Subcutaneous abdominal adipose tissue (tissue), 5 donors: ENCODE results near the gene NFKBIL1.

Experiments used
- H3K27ac ChIP-seq: one replicate; pipeline ENCODE4 v1.7.0; 2013; ENCODE audit warnings: low read depth, mild to moderate bottlenecking, inconsistent platforms, low read length, moderate library complexity
- H3K27me3 ChIP-seq, 5 donors: one replicate each; pipeline ENCODE4 v1.7.0; 2013; ENCODE audit warnings: low read length in 5 of 5, inconsistent platforms in 1 of 5; ENCODE audit not compliant: control insufficient read depth in 5 of 5, insufficient read depth in 4 of 5
- H3K36me3 ChIP-seq, 5 donors: one replicate each; pipeline ENCODE4 v1.7.0; 2013; ENCODE audit warnings: low read length in 5 of 5; ENCODE audit not compliant: control insufficient read depth in 5 of 5, insufficient read depth in 5 of 5
- H3K4me1 ChIP-seq, 5 donors: one replicate each; pipeline ENCODE4 v1.7.0; 2013; ENCODE audit warnings: low read length in 5 of 5, mild to moderate bottlenecking in 3 of 5, moderate library complexity in 1 of 5; ENCODE audit not compliant: control insufficient read depth in 5 of 5, insufficient read depth in 5 of 5
- H3K4me3 ChIP-seq, 5 donors: one replicate each; pipeline ENCODE4 v1.7.0; 2013; ENCODE audit warnings: low read length in 5 of 5, low read depth in 1 of 5
- H3K9ac ChIP-seq, 5 donors: one replicate each; pipeline ENCODE4 v1.7.0; 2013; ENCODE audit warnings: low read length in 5 of 5, mild to moderate bottlenecking in 4 of 5, moderate library complexity in 3 of 5
- H3K9me3 ChIP-seq, 5 donors: one replicate each; pipeline ENCODE4 v1.7.0; 2013; ENCODE audit warnings: low read length in 5 of 5; ENCODE audit not compliant: control insufficient read depth in 5 of 5
- donor health status: healthy.
- donor health status: healthy.
- donor health status: healthy.
- donor health status: healthy.
- donor health status: healthy.

Gene NFKBIL1

GRCh38 chr6:31574106-31575061, 27.0 kb downstream of the NFKBIL1 start:
- H3K9me3 ChIP-seq, result no peaks in the 10 kb centered on the region
- H3K4me3 ChIP-seq, result no peak overlapping the region
- no peak overlapping the region for H3K9ac ChIP-seq
- peaks cover 0 to 4% (median 0%) of the 10 kb centered on the region in 5 donors for H3K27me3 ChIP-seq
- H3K27ac ChIP-seq, result peak overlapping the region; percentile 10
- H3K36me3 ChIP-seq, result peaks cover 0 to 4% (median 0%) of the 10 kb centered on the region in 5 donors
- H3K4me1 ChIP-seq, result peaks cover 0 to 26% (median 9%) of the 10 kb centered on the region in 5 donors

- H3K27ac ChIP-seq, result peak within 1 kb of the TSS; percentile 10
These were observed 28.0 kb downstream of the NFKBIL1 start, which contains the start of gene TNF for GRCh38 chr6:31575335-31575901. Gene TNF, plus strand, starts transcription at chr6:31575565. Its CDS starts 177 bp downstream, at chr6:31575742.

GRCh38 chr6:31575952-31576685, 28.7 kb downstream of the NFKBIL1 start:
- H3K9me3 ChIP-seq, result no peaks in the 10 kb centered on the region
- H3K27me3 ChIP-seq, result peaks cover 0 to 4% (median 0%) of the 10 kb centered on the region in 5 donors
- peak overlapping the region in 2 of 5 donors; percentile 42 to 68 for H3K9ac ChIP-seq
- peaks cover 0 to 35% (median 17%) of the 10 kb centered on the region in 5 donors for H3K4me1 ChIP-seq
- peaks cover 0 to 4% (median 0%) of the 10 kb centered on the region in 5 donors for H3K36me3 ChIP-seq
- H3K27ac ChIP-seq, result no peak overlapping the region
- H3K4me3 ChIP-seq, result peak overlapping the region; percentile 33 to 62 (median 56)

More at GRCh38 chr6:31575335-31575901, 28.0 kb downstream of the NFKBIL1 start, which contains the start of gene TNF:
- Histone ChIP-seq H3K9me3 (no peaks in the 10 kb centered on the region), H3K36me3 (peaks cover 0 to 4% (median 0%) of the 10 kb centered on the region in 5 donors), H3K4me3 (peak within 1 kb of the TSS; percentile 33 to 62 (median 56)), H3K4me1 (peaks cover 0 to 28% (median 12%) of the 10 kb centered on the region in 5 donors), H3K27me3 (peaks cover 0 to 4% (median 0%) of the 10 kb centered on the region in 5 donors), H3K9ac (peak within 1 kb of the TSS; percentile 26 to 68 (median 49))

GRCh38 chr6:31576897-31577578, 29.6 kb downstream of the NFKBIL1 start:
- Histone ChIP-seq H3K36me3 (peaks cover 0 to 4% (median 0%) of the 10 kb centered on the region in 5 donors), H3K27ac (no peak overlapping the region), H3K4me3 (peak overlapping the region in 3 of 5 donors; percentile 2 to 56 (median 5)), H3K4me1 (peaks cover 2 to 44% (median 26%) of the 10 kb centered on the region in 5 donors), H3K27me3 (peaks cover 0 to 4% (median 0%) of the 10 kb centered on the region in 5 donors), H3K9ac (no peak overlapping the region), H3K9me3 (no peaks in the 10 kb centered on the region)

- H3K27ac ChIP-seq, result no peak overlapping the region
These were observed 30.2 kb downstream of the NFKBIL1 start for GRCh38 chr6:31577579-31577966.

GRCh38 chr6:31578184-31579118, 31.0 kb downstream of the NFKBIL1 start:
- Histone ChIP-seq H3K4me1 (peaks cover 5 to 54% (median 30%) of the 10 kb centered on the region in 5 donors), H3K27me3 (peaks cover 0 to 4% (median 0%) of the 10 kb centered on the region in 5 donors), H3K9ac (no peak overlapping the region), H3K9me3 (no peaks in the 10 kb centered on the region), H3K4me3 (no peak overlapping the region), H3K27ac (no peak overlapping the region), H3K36me3 (peaks cover 0 to 4% (median 0%) of the 10 kb centered on the region in 5 donors)

More at GRCh38 chr6:31577579-31577966, 30.2 kb downstream of the NFKBIL1 start:
- peaks cover 0 to 4% (median under 1%) of the 10 kb centered on the region in 5 donors for H3K27me3 ChIP-seq
- no peak overlapping the region for H3K9ac ChIP-seq
- H3K4me1 ChIP-seq, result peaks cover 4 to 50% (median 30%) of the 10 kb centered on the region in 5 donors
- H3K36me3 ChIP-seq, result peaks cover 0 to 4% (median 0%) of the 10 kb centered on the region in 5 donors
- H3K4me3 ChIP-seq, result no peak overlapping the region
- no peaks in the 10 kb centered on the region for H3K9me3 ChIP-seq

GRCh38 chr6:31579119-31579505, 31.7 kb downstream of the NFKBIL1 start:
- no peak overlapping the region for H3K9ac ChIP-seq
- H3K4me1 ChIP-seq, result peaks cover 5 to 54% (median 30%) of the 10 kb centered on the region in 5 donors
- no peaks in the 10 kb centered on the region for H3K9me3 ChIP-seq
- peaks cover 0 to 4% (median 0%) of the 10 kb centered on the region in 5 donors for H3K27me3 ChIP-seq
- peaks cover 0 to 4% (median 0%) of the 10 kb centered on the region in 5 donors for H3K36me3 ChIP-seq
- H3K4me3 ChIP-seq, result no peak overlapping the region
- no peak overlapping the region for H3K27ac ChIP-seq

- H3K36me3 ChIP-seq, result peaks cover 0 to 4% (median 0%) of the 10 kb centered on the region in 5 donors
- H3K4me1 ChIP-seq, result peaks cover 5 to 54% (median 30%) of the 10 kb centered on the region in 5 donors
- peak overlapping the region in 2 of 5 donors; percentile 23 to 94 for H3K9ac ChIP-seq
- H3K27ac ChIP-seq, result no peak overlapping the region
- H3K27me3 ChIP-seq, result peaks cover 0 to 4% (median 0%) of the 10 kb centered on the region in 5 donors
- H3K4me3 ChIP-seq, result peak overlapping the region in 1 of 5 donors; percentile 92
- no peaks in the 10 kb centered on the region for H3K9me3 ChIP-seq
These were observed 32.4 kb downstream of the NFKBIL1 start for GRCh38 chr6:31579546-31580437.
